A673 (cell line): ENCODE results near the gene POU4F2. TPM values are rescaled to one million over a fixed set of nuclear protein-coding genes. Genes with fewer than 3 reads are reported as not detected.

Experiments used
- BruUV-seq: library from RNA; stranded (reverse); fragments of 400-500 nt; replicated peaks from 2 replicates; lab custom pipeline; 2021; lab: Mats Ljungman, UMichigan
- CTCF ChIA-PET: fragments of 300-600 bp; sonication (Branson Sonifier 250); formaldehyde crosslinking; loops from one replicate; lab custom pipeline; 2022; ENCODE audit warnings: antibody characterized with exemption; lab: Charles Lee
- POLR2A ChIA-PET: fragments of 300-600 bp; sonication (Branson Sonifier 250); formaldehyde crosslinking; loops from one replicate; lab custom pipeline; 2022; ENCODE audit warnings: antibody characterized with exemption; ENCODE audit not compliant: low non-redundant PET; lab: Charles Lee
- DNase-seq: peaks from one replicate; pipeline ENCODE4 v3.0.0-alpha.2; 2015; ENCODE audit warnings: low spot score
- H3K27ac ChIP-seq: fragments of 200-600 bp; sonication (generic); 2 replicates; pipeline ENCODE4 v1.5.1; 2016; ENCODE audit warnings: mixed run types, low read depth, mild to moderate bottlenecking, mixed read lengths, antibody characterized with exemption, low read length; ENCODE audit not compliant: poor library complexity, severe bottlenecking
- H3K27me3 ChIP-seq: fragments of 200-600 bp; sonication (generic); replicated peaks from 2 replicates; pipeline ENCODE4 v1.6.1; 2017; ENCODE audit warnings: mixed run types, low read depth, mild to moderate bottlenecking, mixed read lengths, antibody characterized with exemption, low read length; ENCODE audit not compliant: insufficient read depth, poor library complexity
- H3K36me3 ChIP-seq: fragments of 200-600 bp; sonication (generic); 2 replicates; pipeline ENCODE4 v1.6.1; 2016; ENCODE audit warnings: mixed run types, mild to moderate bottlenecking, mixed read lengths, antibody characterized with exemption, low read length; ENCODE audit not compliant: insufficient read depth, poor library complexity, severe bottlenecking
- H3K4me1 ChIP-seq: fragments of 200-600 bp; sonication (generic); 2 replicates; pipeline ENCODE4 v1.6.1; 2017; ENCODE audit warnings: mixed run types, mild to moderate bottlenecking, mixed read lengths, antibody characterized with exemption, low read length; ENCODE audit not compliant: insufficient read depth, poor library complexity, severe bottlenecking
- H3K4me3 ChIP-seq: fragments of 200-600 bp; sonication (generic); 2 replicates; pipeline ENCODE4 v1.5.1; 2016; ENCODE audit warnings: low read depth, mixed run types, mild to moderate bottlenecking, mixed read lengths, low read length; ENCODE audit not compliant: poor library complexity, severe bottlenecking
- H3K9me3 ChIP-seq: fragments of 200-600 bp; sonication (generic); 2 replicates; pipeline ENCODE4 v1.6.1; 2016; ENCODE audit warnings: mixed run types, low read depth, mild to moderate bottlenecking, mixed read lengths, antibody characterized with exemption, low read length; ENCODE audit not compliant: poor library complexity, severe bottlenecking
- EZH2 ChIP-seq: fragments of 200-600 bp; sonication (generic); IDR thresholded peaks from 2 replicates; pipeline ENCODE4 v1.6.1; 2017; ENCODE audit warnings: borderline replicate concordance, low read depth, mild to moderate bottlenecking, mixed read lengths, antibody characterized with exemption, low read length; ENCODE audit not compliant: poor library complexity, severe bottlenecking
- intact Hi-C: fragments of 100-400 bp; cut with micrococcal nuclease; formaldehyde crosslinking; loops from one replicate; pipeline ENCODE4 v1.10.0; 2022; ENCODE audit not compliant: unreplicated experiment
- total RNA-seq: library from RNA; stranded (reverse); gene quantifications from 2 replicates; pipeline ENCODE4 v1.2.3, GENCODE V29; 2021
- TF ChIP-seq, protein P1 (sequence below): fragments of 300-800, 200-600 bp; sonication (generic); conservative IDR thresholded peaks from 2 replicates; pipeline ENCODE4 v1.5.1; 2017; ENCODE audit warnings: low read depth, mild to moderate bottlenecking, antibody characterized with exemption, low read length, moderate library complexity, mixed read lengths

The POU4F2 gene
- total RNA-seq, 1 experiment from 2014 or later: 2.6 TPM

DNA sequence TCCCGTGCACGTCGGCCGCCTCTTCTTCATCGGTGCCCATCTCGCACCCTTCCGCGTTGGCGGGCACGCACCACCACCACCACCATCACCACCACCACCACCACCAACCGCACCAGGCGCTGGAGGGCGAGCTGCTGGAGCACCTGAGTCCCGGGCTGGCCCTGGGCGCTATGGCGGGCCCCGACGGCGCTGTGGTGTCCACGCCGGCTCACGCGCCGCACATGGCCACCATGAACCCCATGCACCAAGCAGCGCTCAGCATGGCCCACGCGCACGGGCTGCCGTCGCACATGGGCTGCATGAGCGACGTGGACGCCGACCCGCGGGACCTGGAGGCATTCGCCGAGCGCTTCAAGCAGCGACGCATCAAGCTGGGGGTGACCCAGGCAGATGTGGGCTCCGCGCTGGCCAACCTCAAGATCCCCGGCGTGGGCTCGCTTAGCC lies 1.4 kb downstream of the POU4F2 start:
- no peaks in the 10 kb centered on the region for H3K9me3 ChIP-seq
- BruUV-seq: no TSS peak
- H3K27ac ChIP-seq: no peak overlapping the region
- H3K27me3 ChIP-seq: peaks cover 30% of the 10 kb centered on the region
- no peak for DNase-seq
- POLR2A ChIA-PET: no interaction called here
- peaks cover 10% of the 10 kb centered on the region for H3K4me1 ChIP-seq
- H3K36me3 ChIP-seq: no peaks in the 10 kb centered on the region
- intact Hi-C loops: no loop called here
- CTCF ChIA-PET: no interaction called here
- H3K4me3 ChIP-seq: peak overlapping the region; percentile 61
- TF ChIP-seq, protein P1, sequence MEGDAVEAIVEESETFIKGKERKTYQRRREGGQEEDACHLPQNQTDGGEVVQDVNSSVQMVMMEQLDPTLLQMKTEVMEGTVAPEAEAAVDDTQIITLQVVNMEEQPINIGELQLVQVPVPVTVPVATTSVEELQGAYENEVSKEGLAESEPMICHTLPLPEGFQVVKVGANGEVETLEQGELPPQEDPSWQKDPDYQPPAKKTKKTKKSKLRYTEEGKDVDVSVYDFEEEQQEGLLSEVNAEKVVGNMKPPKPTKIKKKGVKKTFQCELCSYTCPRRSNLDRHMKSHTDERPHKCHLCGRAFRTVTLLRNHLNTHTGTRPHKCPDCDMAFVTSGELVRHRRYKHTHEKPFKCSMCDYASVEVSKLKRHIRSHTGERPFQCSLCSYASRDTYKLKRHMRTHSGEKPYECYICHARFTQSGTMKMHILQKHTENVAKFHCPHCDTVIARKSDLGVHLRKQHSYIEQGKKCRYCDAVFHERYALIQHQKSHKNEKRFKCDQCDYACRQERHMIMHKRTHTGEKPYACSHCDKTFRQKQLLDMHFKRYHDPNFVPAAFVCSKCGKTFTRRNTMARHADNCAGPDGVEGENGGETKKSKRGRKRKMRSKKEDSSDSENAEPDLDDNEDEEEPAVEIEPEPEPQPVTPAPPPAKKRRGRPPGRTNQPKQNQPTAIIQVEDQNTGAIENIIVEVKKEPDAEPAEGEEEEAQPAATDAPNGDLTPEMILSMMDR: no peak
- TF ChIP-seq EZH2: no peak

DNA sequence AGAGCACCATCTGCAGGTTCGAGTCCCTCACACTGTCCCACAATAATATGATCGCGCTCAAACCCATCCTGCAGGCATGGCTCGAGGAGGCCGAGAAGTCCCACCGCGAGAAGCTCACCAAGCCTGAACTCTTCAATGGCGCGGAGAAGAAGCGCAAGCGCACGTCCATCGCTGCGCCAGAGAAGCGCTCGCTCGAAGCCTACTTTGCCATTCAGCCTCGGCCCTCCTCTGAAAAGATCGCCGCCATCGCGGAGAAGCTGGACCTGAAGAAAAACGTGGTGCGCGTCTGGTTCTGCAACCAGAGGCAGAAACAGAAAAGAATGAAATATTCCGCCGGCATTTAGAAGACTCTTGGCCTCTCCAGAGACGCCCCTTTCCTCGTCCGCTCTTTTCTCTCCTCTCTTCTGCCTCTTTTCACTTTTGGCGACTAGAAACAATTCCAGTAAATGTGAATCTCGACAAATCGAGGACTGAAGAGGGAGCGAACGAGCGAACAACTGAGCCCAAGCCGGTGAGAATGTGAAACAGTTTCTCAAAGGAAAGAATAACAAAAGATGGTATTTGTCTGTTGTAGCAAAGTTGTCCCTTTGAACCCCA lies 1.9 kb downstream of the POU4F2 start:
- CTCF ChIA-PET: no interaction called here
- H3K36me3 ChIP-seq: no peaks in the 10 kb centered on the region
- BruUV-seq: no TSS peak
- H3K27ac ChIP-seq: no peak overlapping the region
- H3K9me3 ChIP-seq: no peaks in the 10 kb centered on the region
- peaks cover 10% of the 10 kb centered on the region for H3K4me1 ChIP-seq
- no peak for DNase-seq
- TF ChIP-seq, protein P1: no peak
- TF ChIP-seq EZH2: no peak
- H3K27me3 ChIP-seq: peaks cover 30% of the 10 kb centered on the region
- intact Hi-C loops: no loop called here
- POLR2A ChIA-PET: no interaction called here
- peak overlapping the region; percentile 4 for H3K4me3 ChIP-seq

- Histone ChIP-seq H3K4me3 (no peak overlapping the region), H3K27me3 (peaks cover 20% of the 10 kb centered on the region), H3K9me3 (no peaks in the 10 kb centered on the region), H3K4me1 (peaks cover 10% of the 10 kb centered on the region), H3K36me3 (no peaks in the 10 kb centered on the region), H3K27ac (no peak overlapping the region)
- ChIA-PET CTCF (no interaction called here), POLR2A (no interaction called here)
- TSS peak; percentile 29 for BruUV-seq
- intact Hi-C loops: no loop called here
- TF ChIP-seq, protein P1: no peak
- no peak for TF ChIP-seq EZH2
- DNase-seq: no peak
These were observed 3.1 kb downstream of the POU4F2 start for GRCh38 chr4:146641762-146642161.
